ENCODE results near the gene RTN4R.

- TF ChIP-seq SETDB1 (CRISPR knock-in tag; IDR thresholded peaks at IDR 0.05; ENCODE audit: borderline replicate concordance) (no peak), NKX3-1 (CRISPR knock-in tag; IDR thresholded peaks at IDR 0.05) (no peak), CTCF (CRISPR knock-in tag; IDR thresholded peaks at IDR 0.05) (no peak), MAFK (conservative IDR thresholded peaks at IDR 0.05 in 1 of 2, IDR thresholded peaks at IDR 0.05 in 1 of 2; ENCODE audit: low read length in 2 of 2) (no peak), IRF9 (CRISPR knock-in tag; IDR thresholded peaks at IDR 0.05; ENCODE audit: borderline replicate concordance) (no peak), SUZ12 (IDR thresholded peaks at IDR 0.05; ENCODE audit: low read depth, low read length) (no peak), PTBP1 (IDR thresholded peaks at IDR 0.05; ENCODE audit: low read depth, low read length, poor library complexity, severe bottlenecking) (no peak)
- TF ChIP-seq, protein P1, sequence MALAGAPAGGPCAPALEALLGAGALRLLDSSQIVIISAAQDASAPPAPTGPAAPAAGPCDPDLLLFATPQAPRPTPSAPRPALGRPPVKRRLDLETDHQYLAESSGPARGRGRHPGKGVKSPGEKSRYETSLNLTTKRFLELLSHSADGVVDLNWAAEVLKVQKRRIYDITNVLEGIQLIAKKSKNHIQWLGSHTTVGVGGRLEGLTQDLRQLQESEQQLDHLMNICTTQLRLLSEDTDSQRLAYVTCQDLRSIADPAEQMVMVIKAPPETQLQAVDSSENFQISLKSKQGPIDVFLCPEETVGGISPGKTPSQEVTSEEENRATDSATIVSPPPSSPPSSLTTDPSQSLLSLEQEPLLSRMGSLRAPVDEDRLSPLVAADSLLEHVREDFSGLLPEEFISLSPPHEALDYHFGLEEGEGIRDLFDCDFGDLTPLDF (CRISPR knock-in tag; IDR thresholded peaks at IDR 0.05), result no peak
These were observed 37.2 kb downstream of the RTN4R start for GRCh38 chr22:20230777-20231420.

Data from HepG2 (cell line).